SIG-M5 treated with dmso at 0.1 percent for 504 hours (cell line): Measurements from ENCODE around the gene ZNF385A.

Experiments
- DNase-seq: peaks from one replicate; lab custom pipeline; 2025; ENCODE audit not compliant: unreplicated experiment; lab: John Stamatoyannopoulos, UW

Gene ZNF385A

DNA sequence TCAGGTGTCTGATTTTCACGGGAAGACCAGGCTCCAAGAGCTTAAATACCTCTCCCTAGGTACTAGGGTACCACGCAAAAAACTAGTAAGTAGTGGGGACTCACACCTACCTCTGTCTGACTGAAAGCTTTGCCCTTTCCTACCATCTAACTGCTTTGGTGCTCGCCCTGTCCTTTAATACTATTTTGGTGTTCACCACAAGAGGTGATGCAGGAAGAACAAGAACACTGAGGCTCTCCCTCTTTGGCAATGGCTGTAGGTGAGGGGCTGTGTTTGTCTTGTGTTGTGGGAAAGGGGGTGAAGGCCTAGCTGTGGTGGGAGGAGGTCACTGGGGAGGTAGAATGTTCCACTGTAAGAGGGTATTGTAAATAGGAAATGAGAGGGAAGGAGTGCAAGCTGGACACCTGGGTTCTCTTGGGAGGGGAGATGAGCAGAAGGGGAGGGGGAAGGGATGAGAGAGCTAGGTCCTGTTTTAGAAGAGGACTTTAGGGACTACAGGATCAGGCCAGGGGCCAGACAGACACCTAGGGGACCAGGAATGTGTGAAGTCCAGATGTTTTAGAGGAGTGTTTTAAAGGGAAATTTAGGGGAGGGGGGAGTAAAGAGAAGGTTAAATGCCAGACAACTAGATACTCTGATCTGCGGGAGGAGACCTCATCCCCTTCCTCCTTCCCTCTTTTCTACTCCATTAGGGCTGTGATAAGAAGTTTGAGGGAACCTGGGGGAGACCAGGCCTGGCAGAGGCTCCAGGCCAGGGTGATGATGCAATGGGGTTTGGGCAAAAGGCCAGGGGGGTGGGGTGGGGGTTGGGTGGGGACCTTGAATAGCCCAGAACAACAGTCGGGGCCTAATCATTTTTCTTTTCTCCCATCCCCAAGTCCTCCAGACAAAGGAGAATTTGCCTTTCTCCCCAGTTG lies 32.4 kb upstream of the ZNF385A start:
- DNase-seq = peak; percentile 69

- peak; percentile 33 for DNase-seq
These were observed 30.8 kb upstream of the ZNF385A start for GRCh38 chr12:54415221-54415929.

DNA sequence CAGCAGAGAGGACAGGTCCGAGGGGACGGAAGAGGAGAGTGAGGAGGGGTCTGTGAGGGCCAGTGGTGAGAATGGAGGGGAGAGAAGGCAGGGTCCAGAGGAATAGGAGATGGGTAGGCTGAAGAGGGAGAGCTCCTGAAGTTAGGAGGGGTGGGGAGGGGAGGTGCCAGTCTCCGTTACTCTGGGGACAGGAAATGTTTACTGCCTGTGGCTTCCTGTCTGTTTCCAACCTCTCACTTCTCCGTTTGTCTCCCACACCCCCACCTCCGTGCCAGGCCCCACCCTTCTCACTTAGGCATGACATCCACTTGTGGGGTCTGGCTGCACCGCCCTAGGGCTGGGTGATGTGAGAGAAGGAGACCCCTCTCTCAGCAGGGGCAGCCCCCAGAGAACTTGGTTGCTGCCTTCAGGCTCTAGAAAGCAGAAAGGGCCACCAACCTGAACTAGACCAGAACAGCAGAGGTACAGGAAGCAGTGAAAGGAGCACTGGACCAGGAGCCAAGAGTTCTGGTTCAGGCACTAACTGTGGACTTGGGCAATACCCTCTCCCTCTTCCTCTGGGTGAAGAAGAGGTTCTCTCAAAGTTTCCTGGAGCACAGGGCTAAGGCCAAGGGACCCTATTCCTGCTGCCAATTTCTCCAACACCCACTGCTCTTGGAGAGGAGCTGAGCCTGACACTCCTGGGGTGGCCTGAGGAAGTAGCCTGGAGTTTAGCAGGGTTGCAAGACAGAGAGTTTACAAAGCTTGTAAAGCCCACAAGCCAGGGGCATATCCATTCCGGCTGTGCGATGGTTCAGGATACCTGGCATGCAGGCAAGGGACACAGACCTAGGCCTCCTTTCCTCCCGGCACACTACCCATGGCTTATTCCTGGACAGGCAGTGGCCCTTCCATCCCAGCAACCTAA lies 29.0 kb upstream of the ZNF385A start:
- DNase-seq = peak; percentile 92

- no peak for DNase-seq
These were observed 28.3 kb upstream of the ZNF385A start for GRCh38 chr12:54412786-54413185.

- no peak for DNase-seq
These were observed 27.8 kb upstream of the ZNF385A start for GRCh38 chr12:54412348-54412747.

GRCh38 chr12:54411391-54412241 lies 27.1 kb upstream of the ZNF385A start:
- peak; percentile 91 for DNase-seq

DNA sequence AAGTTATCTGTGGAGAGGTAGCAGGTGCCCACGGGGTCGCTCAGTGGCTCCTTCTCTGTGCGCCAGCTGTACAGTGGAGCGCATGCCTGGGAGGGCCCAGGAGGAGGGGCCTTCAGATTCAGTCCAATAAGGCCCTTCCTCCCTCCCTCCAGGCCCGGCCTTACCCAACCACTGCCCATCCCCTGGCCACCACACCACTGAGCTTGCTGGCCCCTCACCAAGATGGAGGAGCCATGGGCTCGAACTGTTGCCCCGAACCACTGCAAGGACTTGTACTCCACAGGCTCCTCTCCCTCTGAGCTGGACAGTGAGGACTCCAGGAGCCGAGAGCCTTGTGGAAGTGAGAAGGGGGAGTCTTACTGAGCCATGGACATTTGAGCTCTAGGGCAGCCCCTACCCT lies 24.7 kb upstream of the ZNF385A start:
- DNase-seq = no peak

GRCh38 chr12:54407183-54407905 lies 22.8 kb upstream of the ZNF385A start:
- DNase-seq = peak; percentile 64

DNA sequence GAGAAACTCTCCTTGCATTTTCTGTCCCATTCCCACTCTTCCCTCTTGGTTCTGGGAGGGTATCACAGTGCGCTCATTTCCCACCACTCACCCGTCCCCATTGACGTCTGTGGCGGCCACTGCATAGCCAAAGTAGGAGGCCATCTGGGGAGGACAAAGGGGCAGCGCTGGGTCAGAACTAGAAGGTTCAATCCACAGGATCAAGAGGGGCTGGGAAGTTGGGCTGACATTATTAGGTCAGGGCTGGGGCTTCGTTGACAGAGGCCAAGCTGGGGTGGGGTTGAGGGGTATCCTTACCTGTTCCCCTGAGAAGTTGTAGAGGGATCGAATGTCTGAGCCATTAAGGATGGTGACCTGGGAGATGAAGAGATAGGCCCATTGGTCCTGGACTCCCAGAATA lies 21.0 kb upstream of the ZNF385A start:
- no peak for DNase-seq

DNA sequence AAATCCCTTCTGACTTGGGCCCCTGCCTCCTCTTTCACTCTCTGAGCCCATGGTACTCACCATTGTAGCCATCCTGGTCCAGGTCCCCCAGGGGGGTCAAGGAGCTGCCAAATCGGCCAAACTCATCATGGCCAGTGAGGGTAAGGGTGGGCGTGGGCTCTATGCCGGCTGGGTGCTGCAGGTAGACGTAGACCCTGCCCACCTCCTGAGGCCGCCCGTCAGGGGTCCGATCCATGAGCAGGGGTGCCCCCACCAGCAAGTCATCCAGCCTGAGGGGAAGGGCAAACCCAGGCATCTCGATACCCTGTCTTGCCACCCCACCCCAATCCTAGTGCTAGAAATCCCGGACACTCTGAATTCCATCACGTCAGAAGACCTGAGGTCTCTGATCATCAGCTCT lies 20.6 kb upstream of the ZNF385A start:
- no peak for DNase-seq

GRCh38 chr12:54404061-54405004 lies 19.8 kb upstream of the ZNF385A start:
- peak; percentile 53 for DNase-seq

DNA sequence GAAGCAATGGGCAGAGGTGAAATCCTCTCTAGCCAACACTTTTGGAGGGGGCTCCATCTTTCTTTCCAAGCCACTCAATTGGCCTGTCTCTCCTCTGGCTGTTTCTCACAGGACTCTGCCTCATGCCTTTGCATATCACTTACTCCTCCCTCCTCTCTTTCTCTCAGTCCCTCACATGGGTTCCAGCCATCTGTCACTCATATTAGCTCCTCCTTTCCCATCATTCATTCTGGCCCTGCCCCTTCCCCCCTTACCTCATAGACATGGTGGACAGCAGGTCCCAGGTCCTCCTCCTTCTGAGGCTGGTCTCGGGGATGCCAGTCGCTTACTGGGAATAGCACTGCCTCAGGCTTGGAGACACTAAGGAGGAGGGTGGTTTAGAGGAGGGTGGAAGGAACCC lies 16.6 kb upstream of the ZNF385A start:
- no peak for DNase-seq

DNA sequence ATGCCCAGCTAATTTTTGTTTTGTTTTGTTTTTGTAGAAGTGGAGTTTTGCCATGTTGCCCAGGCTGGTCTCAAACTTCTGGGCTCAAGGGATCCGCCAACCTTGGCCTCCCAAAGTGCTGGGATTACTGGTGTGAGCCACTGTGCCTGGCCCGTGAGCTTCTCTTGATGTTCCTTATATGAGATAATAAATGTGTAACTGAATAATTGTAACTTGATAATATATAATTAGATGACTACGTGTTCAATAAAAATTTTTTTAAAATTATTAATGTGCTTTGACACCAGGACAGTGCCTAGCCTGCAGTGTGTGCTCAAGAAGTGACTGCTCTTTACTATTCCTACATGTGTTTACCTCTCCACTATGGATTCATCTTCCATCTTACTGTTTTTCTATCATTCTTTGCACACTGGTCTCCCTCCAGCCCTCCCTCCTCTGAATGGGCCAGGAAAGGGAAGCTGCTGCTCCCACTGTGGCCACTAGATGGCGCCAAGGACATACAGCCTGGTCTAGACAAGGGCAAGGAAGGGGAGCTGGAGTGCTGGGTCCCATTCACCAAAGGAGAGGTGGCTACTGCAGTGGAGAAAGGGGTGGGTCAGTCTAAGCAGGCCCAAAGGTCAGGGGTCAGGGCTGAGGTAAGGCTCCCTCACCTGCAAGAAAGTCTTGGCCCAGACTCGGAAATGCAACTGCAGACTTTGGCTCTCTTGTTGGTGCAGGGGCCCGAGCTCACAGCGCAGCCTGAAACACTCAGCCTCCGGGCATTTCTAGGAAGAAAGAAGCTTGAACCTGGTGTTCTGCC lies 14.7 kb upstream of the ZNF385A start:
- peak; percentile 73 for DNase-seq

DNA sequence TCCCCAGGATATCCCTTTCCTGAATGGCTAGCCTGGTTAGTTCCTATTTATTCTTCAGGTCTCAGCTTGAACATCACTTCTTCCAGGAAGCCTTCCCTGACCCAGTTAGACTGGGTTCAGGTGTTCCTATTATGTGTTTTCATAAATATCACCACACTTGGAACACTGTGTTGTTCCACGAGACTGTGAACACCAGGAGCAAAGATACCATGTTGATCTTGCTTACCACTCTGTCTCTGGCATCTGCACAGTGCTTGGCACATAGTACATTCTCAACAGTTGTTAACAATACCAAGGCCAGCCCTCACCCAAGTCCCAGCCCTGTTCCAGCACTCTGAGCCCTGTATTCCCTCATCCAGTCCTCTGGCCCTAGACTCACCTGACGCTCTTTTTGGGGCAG lies 13.7 kb upstream of the ZNF385A start:
- no peak for DNase-seq

DNA sequence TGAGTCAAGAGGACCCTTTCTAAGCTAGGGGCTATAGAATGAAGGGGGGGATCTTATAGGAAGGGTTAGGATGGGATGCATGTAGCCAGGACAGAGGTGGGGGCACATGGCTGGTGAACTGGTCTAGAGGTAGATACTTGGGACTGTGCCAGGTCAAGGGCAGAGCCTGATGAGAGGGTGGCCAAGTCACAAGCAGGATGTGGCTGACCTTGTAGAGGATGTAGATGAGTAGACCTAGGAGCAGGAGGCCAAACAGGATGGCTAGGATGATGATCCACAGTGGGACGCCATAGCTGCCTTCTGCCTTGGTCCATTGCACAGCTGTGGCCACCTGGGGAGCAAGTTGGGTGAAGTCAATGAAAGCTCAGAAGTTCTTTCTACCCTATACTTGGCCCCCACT lies 12.6 kb upstream of the ZNF385A start:
- no peak for DNase-seq

GRCh38 chr12:54395545-54395944 lies 11.0 kb upstream of the ZNF385A start:
- no peak for DNase-seq

DNA sequence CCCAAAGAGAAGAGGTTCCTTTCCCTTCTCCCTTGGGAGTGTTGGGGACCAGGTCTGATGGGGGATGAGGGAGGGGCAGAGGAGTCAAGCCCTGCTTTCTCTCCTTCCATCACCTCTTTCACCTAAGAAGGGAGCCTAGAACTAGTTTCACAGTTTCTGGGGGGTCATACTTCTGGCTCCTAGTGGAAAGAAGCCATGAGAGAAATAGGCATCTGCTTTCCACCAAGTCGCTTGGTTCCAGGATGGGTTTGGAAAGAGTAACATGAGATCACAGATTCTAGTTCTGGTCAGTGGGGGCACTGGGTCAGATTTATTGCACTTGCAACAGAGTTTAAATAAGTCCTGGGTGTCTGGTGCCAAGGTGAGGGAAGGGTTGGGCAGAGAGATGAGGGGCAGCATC lies 10.5 kb upstream of the ZNF385A start:
- no peak for DNase-seq

DNA sequence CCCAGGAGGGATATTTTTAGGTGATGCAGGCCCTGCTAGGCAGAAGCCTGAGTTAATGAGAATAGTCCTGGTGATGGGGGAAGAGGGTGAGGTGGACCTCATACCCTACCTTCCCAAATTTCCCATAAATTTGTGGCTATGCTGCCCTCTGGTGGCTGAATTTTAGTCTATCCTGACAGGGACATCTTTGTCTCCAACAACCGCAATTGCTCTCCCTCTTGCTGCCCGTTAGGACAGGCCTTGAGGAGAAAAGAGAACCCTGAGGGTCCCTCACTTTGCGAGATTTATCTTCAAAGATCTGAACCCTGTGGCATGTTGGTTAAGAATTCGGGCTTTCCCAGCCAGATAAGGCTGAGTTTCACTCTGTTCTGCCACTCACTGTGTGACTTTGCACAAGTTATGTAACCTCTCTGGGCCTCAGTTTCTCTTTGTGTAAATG lies 9.8 kb upstream of the ZNF385A start:
- peak; percentile 61 for DNase-seq
